GM06990 (cell line): ENCODE data around the gene ITPK1.

Source experiments
- DNase-seq: peaks from one replicate; pipeline ENCODE4 v3.0.0-alpha.2; 2011; ENCODE audit not compliant: insufficient read length; ENCODE audit errors: extremely low read depth
- H3K27me3 ChIP-seq: replicated peaks from 2 replicates; pipeline ENCODE4 v1.6.0; 2011; ENCODE audit warnings: low read length; ENCODE audit not compliant: control insufficient read depth, insufficient read depth
- H3K36me3 ChIP-seq: 2 replicates; pipeline ENCODE4 v1.5.1; 2011; ENCODE audit warnings: low read length; ENCODE audit not compliant: control insufficient read depth, insufficient read depth
- H3K4me3 ChIP-seq: replicated peaks from 2 replicates; pipeline ENCODE4 v1.5.1; 2011; ENCODE audit warnings: low read depth, mild to moderate bottlenecking, control low read depth, low read length
- CTCF ChIP-seq: IDR thresholded peaks from 2 replicates; pipeline ENCODE4 v1.5.1; 2011; ENCODE audit warnings: low read length, control low read depth, mild to moderate bottlenecking, inconsistent platforms; ENCODE audit not compliant: insufficient read depth, poor library complexity, severe bottlenecking

Gene ITPK1

GRCh38 chr14:92890830-92891588 lies 224.7 kb downstream of the ITPK1 start:
- no peak for TF ChIP-seq CTCF
- Histone ChIP-seq H3K27me3 (no peaks in the 10 kb centered on the region; the same call in 1 of the 2 replicates), H3K36me3 (no peaks in the 10 kb centered on the region), H3K4me3 (no peak overlapping the region)
- DNase-seq, result no peak

GRCh38 chr14:92888896-92889295 lies 226.8 kb downstream of the ITPK1 start:
- TF ChIP-seq CTCF, result no peak
- no peaks in the 10 kb centered on the region; the same call in 1 of the 2 replicates for H3K27me3 ChIP-seq
- no peak for DNase-seq
- H3K4me3 ChIP-seq, result no peak overlapping the region
- no peaks in the 10 kb centered on the region for H3K36me3 ChIP-seq

- no peak overlapping the region for H3K4me3 ChIP-seq
- no peaks in the 10 kb centered on the region for H3K36me3 ChIP-seq
- no peak for TF ChIP-seq CTCF
- H3K27me3 ChIP-seq, result no peaks in the 10 kb centered on the region; the same call in 1 of the 2 replicates
- no peak for DNase-seq
Observed at GRCh38 chr14:92887157-92887556, 228.6 kb downstream of the ITPK1 start.
